Skeletal muscle tissue (tissue), 4 donors: ENCODE results near the gene POM121L2. TPM values are rescaled to one million over a fixed set of nuclear protein-coding genes. Genes with fewer than 3 reads are reported as not detected.

ENCODE experiments used
- H3K27ac ChIP-seq: one replicate; pipeline ENCODE4 v1.7.0; 2013; ENCODE audit warnings: mild to moderate bottlenecking, low read depth, low read length, inconsistent platforms
- H3K27me3 ChIP-seq, 3 donors: one replicate each; pipeline ENCODE4 v1.7.0; 2013; ENCODE audit warnings: low read length in 3 of 3; ENCODE audit not compliant: control insufficient read depth in 3 of 3, insufficient read depth in 3 of 3
- H3K36me3 ChIP-seq, 3 donors: one replicate each; pipeline ENCODE4 v1.7.0; 2013; ENCODE audit warnings: low read length in 3 of 3; ENCODE audit not compliant: control insufficient read depth in 3 of 3, insufficient read depth in 3 of 3
- H3K4me1 ChIP-seq, 3 donors: one replicate each; pipeline ENCODE4 v1.7.0; 2013; ENCODE audit warnings: low read length in 3 of 3, mild to moderate bottlenecking in 3 of 3; ENCODE audit not compliant: control insufficient read depth in 3 of 3, insufficient read depth in 3 of 3
- H3K4me3 ChIP-seq, 3 donors: one replicate each; pipeline ENCODE4 v1.7.0; 2013; ENCODE audit warnings: low read length in 3 of 3
- H3K9ac ChIP-seq, 3 donors: one replicate each; pipeline ENCODE4 v1.7.0; 2013; ENCODE audit warnings: low read length in 3 of 3, mild to moderate bottlenecking in 3 of 3, moderate library complexity in 2 of 3, low read depth in 1 of 3
- H3K9me3 ChIP-seq, 3 donors: one replicate each; pipeline ENCODE4 v1.7.0; 2013; ENCODE audit warnings: low read length in 3 of 3; ENCODE audit not compliant: control insufficient read depth in 3 of 3
- total RNA-seq: library from RNA; depleted of rRNA; stranded (reverse); fragments of >200 nt; gene quantifications from one replicate; pipeline ENCODE4 v1.2.3, GENCODE V29; 2014
- donor health status: Osteomylitis.

The POM121L2 gene
- total RNA-seq, 1 donor from 2014 or later = not detected

GRCh38 chr6:27295301-27296079 is 16.6 kb downstream of the POM121L2 start:
- no peaks in the 10 kb centered on the region for H3K4me1 ChIP-seq
- H3K9me3 ChIP-seq = peaks cover 0 to 11% (median 5%) of the 10 kb centered on the region in 3 donors
- no peaks in the 10 kb centered on the region for H3K36me3 ChIP-seq
- no peak overlapping the region for H3K9ac ChIP-seq
- H3K27ac ChIP-seq = no peak overlapping the region
- H3K27me3 ChIP-seq = peaks cover 50 to 71% (median 50%) of the 10 kb centered on the region in 3 donors
- no peak overlapping the region for H3K4me3 ChIP-seq

- Histone ChIP-seq H3K4me3 (no peak overlapping the region), H3K9ac (no peak overlapping the region), H3K9me3 (peaks cover 0 to 13% (median 5%) of the 10 kb centered on the region in 3 donors), H3K27ac (no peak overlapping the region), H3K27me3 (peaks cover 57 to 76% (median 61%) of the 10 kb centered on the region in 3 donors), H3K4me1 (no peaks in the 10 kb centered on the region), H3K36me3 (no peaks in the 10 kb centered on the region)
These were observed 17.7 kb downstream of the POM121L2 start for GRCh38 chr6:27294409-27294808.

GRCh38 chr6:27293436-27294098 is 18.5 kb downstream of the POM121L2 start:
- Histone ChIP-seq H3K36me3 (no peaks in the 10 kb centered on the region), H3K27ac (no peak overlapping the region), H3K9me3 (peaks cover 0 to 13% (median 5%) of the 10 kb centered on the region in 3 donors), H3K4me3 (no peak overlapping the region), H3K9ac (no peak overlapping the region), H3K27me3 (peaks cover 65 to 84% (median 69%) of the 10 kb centered on the region in 3 donors), H3K4me1 (no peaks in the 10 kb centered on the region)

GRCh38 chr6:27290850-27291208 is 21.2 kb downstream of the POM121L2 start:
- Histone ChIP-seq H3K9me3 (peaks cover 0 to 13% (median 5%) of the 10 kb centered on the region in 3 donors), H3K4me1 (no peaks in the 10 kb centered on the region), H3K9ac (no peak overlapping the region), H3K36me3 (no peaks in the 10 kb centered on the region), H3K27me3 (peaks cover 69 to 86% (median 74%) of the 10 kb centered on the region in 3 donors), H3K4me3 (no peak overlapping the region), H3K27ac (no peak overlapping the region)

GRCh38 chr6:27290065-27290849 is 21.8 kb downstream of the POM121L2 start:
- Histone ChIP-seq H3K9me3 (peaks cover 0 to 13% (median 5%) of the 10 kb centered on the region in 3 donors), H3K36me3 (no peaks in the 10 kb centered on the region), H3K27me3 (peaks cover 70 to 83% (median 72%) of the 10 kb centered on the region in 3 donors), H3K4me3 (no peak overlapping the region), H3K4me1 (no peaks in the 10 kb centered on the region), H3K9ac (no peak overlapping the region), H3K27ac (no peak overlapping the region)

GRCh38 chr6:27288136-27289044 is 23.7 kb downstream of the POM121L2 start:
- no peak overlapping the region for H3K27ac ChIP-seq
- H3K9me3 ChIP-seq = peaks cover 0 to 6% (median 5%) of the 10 kb centered on the region in 3 donors
- no peaks in the 10 kb centered on the region for H3K36me3 ChIP-seq
- peaks cover 60 to 76% (median 65%) of the 10 kb centered on the region in 3 donors for H3K27me3 ChIP-seq
- no peak overlapping the region for H3K4me3 ChIP-seq
- H3K4me1 ChIP-seq = no peaks in the 10 kb centered on the region
- H3K9ac ChIP-seq = no peak overlapping the region

GRCh38 chr6:27287751-27288135 is 24.3 kb downstream of the POM121L2 start:
- H3K4me3 ChIP-seq = no peak overlapping the region
- no peaks in the 10 kb centered on the region for H3K4me1 ChIP-seq
- H3K9ac ChIP-seq = no peak overlapping the region
- peaks cover 0 to 6% (median 5%) of the 10 kb centered on the region in 3 donors for H3K9me3 ChIP-seq
- no peak overlapping the region for H3K27ac ChIP-seq
- peaks cover 65 to 79% (median 69%) of the 10 kb centered on the region in 3 donors for H3K27me3 ChIP-seq
- H3K36me3 ChIP-seq = no peaks in the 10 kb centered on the region

GRCh38 chr6:27286141-27286540 is 25.9 kb downstream of the POM121L2 start:
- no peaks in the 10 kb centered on the region for H3K36me3 ChIP-seq
- H3K9ac ChIP-seq = no peak overlapping the region
- H3K27ac ChIP-seq = no peak overlapping the region
- peaks cover 0 to 8% (median 2%) of the 10 kb centered on the region in 3 donors for H3K9me3 ChIP-seq
- peaks cover 57 to 80% (median 63%) of the 10 kb centered on the region in 3 donors for H3K27me3 ChIP-seq
- H3K4me1 ChIP-seq = no peaks in the 10 kb centered on the region
- no peak overlapping the region for H3K4me3 ChIP-seq

GRCh38 chr6:27283279-27283678 is 28.8 kb downstream of the POM121L2 start:
- Histone ChIP-seq H3K27me3 (peaks cover 55 to 77% (median 55%) of the 10 kb centered on the region in 3 donors), H3K4me1 (no peaks in the 10 kb centered on the region), H3K4me3 (no peak overlapping the region), H3K9ac (no peak overlapping the region), H3K36me3 (no peaks in the 10 kb centered on the region), H3K9me3 (peaks cover 0 to 6% (median 0%) of the 10 kb centered on the region in 3 donors), H3K27ac (no peak overlapping the region)
